Measurements from ENCODE around the gene SEL1L.

SEL1L gene

GRCh38 chr14:81550001-81550637 lies 16.5 kb upstream of the SEL1L start:
- TF ChIP-seq TAF1 (IDR thresholded peaks at IDR 0.05; ENCODE audit: borderline replicate concordance, insufficient read depth, low read length) (no peak), POLR2AphosphoS5 (IDR thresholded peaks at IDR 0.05; ENCODE audit: low read depth, low read length) (no peak), SIN3A (IDR thresholded peaks at IDR 0.05; ENCODE audit: borderline replicate concordance, insufficient read depth, low read length) (no peak), FOXP2 (optimal IDR thresholded peaks at IDR 0.05; ENCODE audit: borderline replicate concordance, extremely low read depth, extremely low read length, insufficient read depth) (no peak)
- TF ChIP-seq, protein P1, sequence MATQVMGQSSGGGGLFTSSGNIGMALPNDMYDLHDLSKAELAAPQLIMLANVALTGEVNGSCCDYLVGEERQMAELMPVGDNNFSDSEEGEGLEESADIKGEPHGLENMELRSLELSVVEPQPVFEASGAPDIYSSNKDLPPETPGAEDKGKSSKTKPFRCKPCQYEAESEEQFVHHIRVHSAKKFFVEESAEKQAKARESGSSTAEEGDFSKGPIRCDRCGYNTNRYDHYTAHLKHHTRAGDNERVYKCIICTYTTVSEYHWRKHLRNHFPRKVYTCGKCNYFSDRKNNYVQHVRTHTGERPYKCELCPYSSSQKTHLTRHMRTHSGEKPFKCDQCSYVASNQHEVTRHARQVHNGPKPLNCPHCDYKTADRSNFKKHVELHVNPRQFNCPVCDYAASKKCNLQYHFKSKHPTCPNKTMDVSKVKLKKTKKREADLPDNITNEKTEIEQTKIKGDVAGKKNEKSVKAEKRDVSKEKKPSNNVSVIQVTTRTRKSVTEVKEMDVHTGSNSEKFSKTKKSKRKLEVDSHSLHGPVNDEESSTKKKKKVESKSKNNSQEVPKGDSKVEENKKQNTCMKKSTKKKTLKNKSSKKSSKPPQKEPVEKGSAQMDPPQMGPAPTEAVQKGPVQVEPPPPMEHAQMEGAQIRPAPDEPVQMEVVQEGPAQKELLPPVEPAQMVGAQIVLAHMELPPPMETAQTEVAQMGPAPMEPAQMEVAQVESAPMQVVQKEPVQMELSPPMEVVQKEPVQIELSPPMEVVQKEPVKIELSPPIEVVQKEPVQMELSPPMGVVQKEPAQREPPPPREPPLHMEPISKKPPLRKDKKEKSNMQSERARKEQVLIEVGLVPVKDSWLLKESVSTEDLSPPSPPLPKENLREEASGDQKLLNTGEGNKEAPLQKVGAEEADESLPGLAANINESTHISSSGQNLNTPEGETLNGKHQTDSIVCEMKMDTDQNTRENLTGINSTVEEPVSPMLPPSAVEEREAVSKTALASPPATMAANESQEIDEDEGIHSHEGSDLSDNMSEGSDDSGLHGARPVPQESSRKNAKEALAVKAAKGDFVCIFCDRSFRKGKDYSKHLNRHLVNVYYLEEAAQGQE (IDR thresholded peaks at IDR 0.05; ENCODE audit: insufficient read depth in 1 of 2, low read depth in 2 of 2, low read length in 2 of 2) = no peak

- no peak for TF ChIP-seq SIN3A (IDR thresholded peaks at IDR 0.05; ENCODE audit: borderline replicate concordance, insufficient read depth, low read length)
- no peak for TF ChIP-seq TAF1 (IDR thresholded peaks at IDR 0.05; ENCODE audit: borderline replicate concordance, insufficient read depth, low read length)
- TF ChIP-seq POLR2AphosphoS5 (IDR thresholded peaks at IDR 0.05; ENCODE audit: low read depth, low read length) = no peak
- no peak for TF ChIP-seq FOXP2 (optimal IDR thresholded peaks at IDR 0.05; ENCODE audit: borderline replicate concordance, extremely low read depth, extremely low read length, insufficient read depth)
- TF ChIP-seq, protein P1 (IDR thresholded peaks at IDR 0.05; ENCODE audit: insufficient read depth in 1 of 2, low read depth in 2 of 2, low read length in 2 of 2) = no peak
Observed at GRCh38 chr14:81537193-81537592, 3.5 kb upstream of the SEL1L start.

DNA sequence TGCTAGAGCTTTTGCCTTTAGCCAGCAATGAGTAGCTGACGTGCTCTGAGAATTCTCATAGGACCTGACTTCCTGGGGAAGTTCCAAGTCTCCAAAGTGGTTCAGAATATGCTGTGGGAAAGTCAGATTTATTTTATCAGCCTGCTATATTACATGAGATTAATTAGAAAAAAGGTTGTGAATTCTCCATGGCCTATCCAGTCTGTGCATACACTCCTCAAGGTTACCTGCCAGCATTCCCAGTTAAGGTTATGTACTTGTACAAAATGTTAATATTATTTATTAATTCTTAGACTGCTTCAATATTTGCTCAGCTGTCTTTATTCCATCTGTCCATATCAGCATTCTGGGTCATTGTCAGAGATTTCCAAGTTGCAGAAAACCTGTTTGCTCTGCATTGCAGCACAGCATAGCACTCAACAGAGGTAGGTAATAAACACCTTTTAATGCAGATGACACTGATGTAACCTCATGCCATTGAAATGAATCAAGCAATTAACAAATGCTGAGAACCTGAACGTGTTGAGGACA lies 2.7 kb upstream of the SEL1L start:
- TF ChIP-seq, protein P1 (IDR thresholded peaks at IDR 0.05; ENCODE audit: insufficient read depth in 1 of 2, low read depth in 2 of 2, low read length in 2 of 2) = no peak
- TF ChIP-seq SIN3A (IDR thresholded peaks at IDR 0.05; ENCODE audit: borderline replicate concordance, insufficient read depth, low read length) (no peak), POLR2AphosphoS5 (IDR thresholded peaks at IDR 0.05; ENCODE audit: low read depth, low read length) (no peak), FOXP2 (optimal IDR thresholded peaks at IDR 0.05; ENCODE audit: borderline replicate concordance, extremely low read depth, extremely low read length, insufficient read depth) (no peak), TAF1 (IDR thresholded peaks at IDR 0.05; ENCODE audit: borderline replicate concordance, insufficient read depth, low read length) (no peak)

DNA sequence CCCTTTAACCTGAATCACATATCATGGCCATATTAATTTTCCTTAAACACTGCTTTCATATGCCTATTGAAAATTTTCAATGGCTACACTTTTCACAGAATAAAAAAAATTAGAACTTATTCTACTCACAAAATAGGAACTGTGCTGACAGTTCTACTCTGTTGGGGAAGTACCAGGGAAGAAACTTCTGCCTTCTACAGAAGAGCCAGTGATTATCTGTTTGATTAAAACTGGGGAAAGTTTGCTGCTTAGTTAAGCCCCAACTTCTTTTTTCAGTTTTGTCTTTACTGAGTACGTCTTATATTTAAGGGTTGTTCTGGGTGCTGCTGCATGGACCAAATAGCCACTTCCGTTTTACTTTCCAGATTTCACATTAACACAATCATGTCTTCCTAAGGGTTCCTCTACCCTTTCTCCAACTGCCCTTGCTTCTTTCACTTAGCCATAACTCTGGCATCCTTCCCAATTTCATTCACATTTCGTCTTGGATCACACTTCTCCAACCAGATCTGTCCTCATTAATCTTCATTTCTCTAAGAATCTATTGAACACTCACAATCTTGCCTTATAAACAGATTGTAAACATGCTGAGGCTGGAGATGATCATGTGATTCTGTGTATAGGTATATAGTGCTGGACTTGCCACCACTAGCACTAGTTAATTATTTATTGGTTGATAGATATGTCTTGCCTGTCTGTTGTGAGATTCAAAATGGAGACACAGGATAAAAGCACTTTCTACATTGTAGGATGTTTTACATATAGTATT lies 1.9 kb upstream of the SEL1L start:
- TF ChIP-seq FOXP2 (optimal IDR thresholded peaks at IDR 0.05; ENCODE audit: borderline replicate concordance, extremely low read depth, extremely low read length, insufficient read depth) (no peak), POLR2AphosphoS5 (IDR thresholded peaks at IDR 0.05; ENCODE audit: low read depth, low read length) (no peak), SIN3A (IDR thresholded peaks at IDR 0.05; ENCODE audit: borderline replicate concordance, insufficient read depth, low read length) (no peak), TAF1 (IDR thresholded peaks at IDR 0.05; ENCODE audit: borderline replicate concordance, insufficient read depth, low read length) (no peak)
- TF ChIP-seq, protein P1 (IDR thresholded peaks at IDR 0.05; ENCODE audit: insufficient read depth in 1 of 2, low read depth in 2 of 2, low read length in 2 of 2) = no peak

Measured in PFSK-1 (cell line).